T-helper 2 cell treated with Interferon-gamma antibody and Interleukin-4, amounts not matched to agents 100 ng/mL and 5 ng/mL, for 36 hours (primary cell): ENCODE measurements around the gene IGFBP5. TPM values are rescaled to one million over a fixed set of nuclear protein-coding genes. Genes with fewer than 3 reads are reported as not detected.

Source experiments
- intact Hi-C: fragments of 100-400 bp; cut with micrococcal nuclease; formaldehyde crosslinking; loops from one replicate; pipeline ENCODE4 v1.15.1; 2023
- total RNA-seq: library from RNA; stranded (reverse); gene quantifications from 2 replicates; pipeline ENCODE4 v1.2.3, GENCODE V29; 2022

IGFBP5 gene
- total RNA-seq, 1 donor from 2014 or later = not detected

GRCh38 chr2:216714376-216714775 is 19.0 kb upstream of the IGFBP5 start:
- intact Hi-C loops = no loop called here

- intact Hi-C loops = no loop called here
Measured at GRCh38 chr2:216713691-216714336, 18.5 kb upstream of the IGFBP5 start.

DNA sequence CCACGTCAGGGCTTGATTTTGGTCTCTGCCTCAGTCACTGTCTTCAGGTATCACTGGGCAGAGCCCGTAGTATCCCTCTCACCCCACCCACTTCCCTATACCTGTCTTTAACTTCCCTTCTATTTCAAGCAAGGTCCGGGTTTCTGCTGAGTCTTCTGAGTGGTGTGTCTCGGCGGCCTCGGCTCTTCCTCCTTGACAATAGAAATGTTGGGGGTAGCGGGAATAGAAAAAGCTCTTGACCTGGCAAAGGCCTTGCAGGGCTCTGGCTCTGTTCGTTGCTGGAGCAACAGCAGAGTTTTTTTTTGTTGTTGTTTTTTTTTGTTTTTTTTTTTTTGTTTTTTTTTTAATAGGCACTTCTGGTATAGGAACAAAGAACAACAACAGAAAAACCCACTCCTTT is 16.0 kb upstream of the IGFBP5 start:
- intact Hi-C loops = no loop called here

GRCh38 chr2:216710551-216711301 is 15.4 kb upstream of the IGFBP5 start:
- intact Hi-C loops = no loop called here

DNA sequence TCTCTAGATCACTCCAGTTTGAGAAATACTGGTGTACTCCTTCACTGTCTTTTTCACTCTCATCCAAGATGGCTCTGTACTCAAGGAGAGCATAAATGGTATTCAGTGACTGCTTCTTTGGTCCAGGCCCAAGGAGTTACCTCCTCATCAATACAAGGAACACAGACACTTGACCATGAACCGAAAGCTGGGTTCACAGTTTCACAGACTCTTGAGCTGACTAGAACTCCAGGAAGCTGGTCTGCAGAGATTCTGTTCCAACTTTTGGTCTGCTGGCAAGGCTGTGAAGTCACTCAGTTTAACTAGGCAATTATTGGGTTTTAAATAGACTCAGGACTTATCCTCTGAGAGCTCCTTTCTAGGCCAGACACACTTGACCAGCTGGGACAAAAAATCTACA is 7.4 kb upstream of the IGFBP5 start:
- intact Hi-C loops = no loop called here

GRCh38 chr2:216701544-216701943 is 6.2 kb upstream of the IGFBP5 start:
- intact Hi-C loops = no loop called here

GRCh38 chr2:216700781-216701180 is 5.4 kb upstream of the IGFBP5 start:
- intact Hi-C loops = no loop called here

DNA sequence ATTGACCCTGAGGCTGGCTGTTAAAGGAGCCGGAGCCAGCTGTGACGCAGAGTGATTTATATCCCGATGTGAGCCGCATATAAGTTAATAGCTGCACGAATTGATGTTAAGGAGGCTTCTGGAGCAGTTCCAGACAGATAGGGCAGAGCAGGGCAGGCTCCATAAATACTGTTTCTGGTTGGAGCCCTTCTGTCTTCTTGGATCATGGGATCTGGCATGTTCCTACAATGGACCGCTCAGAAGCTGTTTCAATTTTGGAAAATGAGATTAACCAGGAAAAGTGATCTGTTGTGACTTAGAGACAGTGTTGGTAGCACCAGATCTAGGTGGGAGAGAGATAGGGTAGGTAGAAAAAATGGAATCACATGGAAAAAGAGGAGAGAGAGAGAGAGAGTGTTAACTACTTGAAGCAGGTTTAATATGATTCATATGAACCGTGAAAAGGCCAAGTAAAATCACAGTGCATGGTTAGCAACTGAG is 4.8 kb upstream of the IGFBP5 start:
- intact Hi-C loops = no loop called here

- intact Hi-C loops = loop anchor here (2.0 to 5.0 kb wide), 4 partner anchors 443 to 1014 kb away; no protein-coding TSS in a partner anchor
Measured at GRCh38 chr2:216698895-216699294, 3.5 kb upstream of the IGFBP5 start.

DNA sequence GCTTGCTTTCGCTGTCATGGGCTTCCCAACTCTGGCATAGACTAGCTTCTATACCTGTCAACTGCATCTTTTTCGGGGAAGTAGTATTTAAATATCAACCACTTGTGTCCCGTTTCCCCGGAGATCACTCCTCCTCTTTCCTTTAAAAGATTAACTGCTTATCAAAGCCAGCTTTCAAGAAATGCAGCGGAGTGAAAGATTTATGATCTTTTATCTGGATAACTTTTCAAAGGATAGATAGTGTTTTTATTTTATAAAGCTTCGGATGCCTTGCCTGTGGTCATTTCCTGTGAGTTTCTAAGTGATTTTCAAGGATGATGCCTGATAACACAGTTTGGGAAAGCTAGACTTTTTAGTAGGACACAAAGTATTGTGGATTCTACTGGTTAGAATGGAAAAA is 2.9 kb upstream of the IGFBP5 start:
- intact Hi-C loops = loop anchor here (2.0 to 5.0 kb wide), 4 partner anchors 444 to 1015 kb away; no protein-coding TSS in a partner anchor

GRCh38 chr2:216696751-216697560 is 1.6 kb upstream of the IGFBP5 start:
- intact Hi-C loops = loop anchor here (5.0 kb wide), 2 partner anchors 445 to 815 kb away; no protein-coding TSS in a partner anchor

DNA sequence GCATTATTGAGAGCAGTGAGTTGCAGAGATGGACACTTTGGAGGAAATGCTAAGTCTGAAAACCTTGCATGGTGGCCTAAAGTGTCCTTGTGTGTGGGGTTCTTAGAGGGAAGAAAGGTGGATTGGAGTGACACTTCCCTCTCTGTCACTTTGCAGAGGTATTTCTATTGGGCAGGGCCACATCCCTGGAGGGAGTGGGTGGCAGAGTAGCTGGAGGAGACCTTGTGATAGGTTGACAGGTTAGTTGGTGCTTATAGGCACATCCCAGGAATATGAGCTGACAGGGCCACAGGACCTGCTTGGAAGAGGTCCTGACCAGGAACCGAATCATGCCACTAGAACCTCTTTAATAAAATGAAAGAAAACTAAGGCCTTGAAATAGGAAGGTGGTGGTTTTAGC is 972 bp upstream of the IGFBP5 start:
- intact Hi-C loops = loop anchor here (5.0 kb wide), 2 partner anchors 446 to 816 kb away; no protein-coding TSS in a partner anchor

DNA sequence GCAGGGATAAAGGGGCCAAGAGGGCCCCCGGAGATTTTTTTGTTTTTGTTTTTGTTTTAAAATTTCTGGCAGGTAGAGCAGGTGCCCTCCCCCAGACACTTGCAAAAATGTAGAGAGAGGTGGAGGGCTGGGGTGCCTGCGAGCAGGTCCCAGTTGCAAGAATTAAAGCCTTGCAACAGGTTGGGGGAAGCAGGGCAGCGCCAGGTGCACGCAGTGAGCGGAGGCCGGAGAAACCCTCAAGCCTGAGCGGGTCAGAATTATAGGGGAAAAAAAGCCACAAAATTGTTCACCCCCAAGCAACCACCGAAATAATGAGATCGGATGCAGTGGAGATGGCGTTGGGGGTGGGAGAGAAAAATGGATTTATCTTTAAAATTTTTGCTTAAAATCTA is 527 bp downstream of the IGFBP5 start:
- intact Hi-C loops = loop anchor here (5.0 kb wide), 2 partner anchors 447 to 817 kb away; no protein-coding TSS in a partner anchor

DNA sequence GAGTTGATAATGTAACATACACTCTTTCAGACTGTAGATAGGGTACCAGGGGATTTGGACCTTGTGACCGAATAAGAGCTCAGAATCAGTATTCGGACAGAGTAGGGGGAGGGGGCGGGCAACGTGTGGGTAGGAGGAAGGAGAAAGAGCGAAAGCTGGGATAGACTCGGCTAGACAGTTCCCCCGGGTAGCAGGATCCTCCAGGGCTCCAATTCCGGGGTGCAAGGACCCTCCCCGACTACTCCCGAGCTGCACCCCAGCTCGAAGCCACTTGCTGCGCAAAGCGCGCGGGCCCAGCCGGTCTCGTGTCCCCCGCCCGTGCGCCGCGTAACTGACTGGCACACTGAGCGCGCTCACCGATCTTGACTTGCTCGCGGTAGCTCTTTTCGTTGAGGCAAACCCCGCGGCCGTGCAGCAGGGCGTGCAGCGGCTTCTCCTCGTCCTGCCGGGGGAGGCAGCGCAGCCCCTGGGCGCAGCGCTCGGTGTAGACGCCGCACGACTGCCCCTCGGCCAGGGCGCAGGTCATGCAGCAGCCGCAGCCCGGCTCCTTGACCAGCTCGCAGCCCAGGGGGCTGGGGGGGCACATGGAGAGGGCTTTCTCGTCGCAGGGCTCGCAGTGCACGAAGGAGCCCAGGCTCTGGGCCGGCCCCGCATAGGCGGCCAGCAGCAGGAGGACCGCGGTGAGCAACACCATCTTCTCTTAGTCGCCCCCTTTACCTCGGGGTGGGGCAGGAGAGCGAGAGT is 1.1 kb downstream of the IGFBP5 start:
- intact Hi-C loops = no loop called here

- intact Hi-C loops = no loop called here
Measured at GRCh38 chr2:216693414-216694080, 1.8 kb downstream of the IGFBP5 start.

DNA sequence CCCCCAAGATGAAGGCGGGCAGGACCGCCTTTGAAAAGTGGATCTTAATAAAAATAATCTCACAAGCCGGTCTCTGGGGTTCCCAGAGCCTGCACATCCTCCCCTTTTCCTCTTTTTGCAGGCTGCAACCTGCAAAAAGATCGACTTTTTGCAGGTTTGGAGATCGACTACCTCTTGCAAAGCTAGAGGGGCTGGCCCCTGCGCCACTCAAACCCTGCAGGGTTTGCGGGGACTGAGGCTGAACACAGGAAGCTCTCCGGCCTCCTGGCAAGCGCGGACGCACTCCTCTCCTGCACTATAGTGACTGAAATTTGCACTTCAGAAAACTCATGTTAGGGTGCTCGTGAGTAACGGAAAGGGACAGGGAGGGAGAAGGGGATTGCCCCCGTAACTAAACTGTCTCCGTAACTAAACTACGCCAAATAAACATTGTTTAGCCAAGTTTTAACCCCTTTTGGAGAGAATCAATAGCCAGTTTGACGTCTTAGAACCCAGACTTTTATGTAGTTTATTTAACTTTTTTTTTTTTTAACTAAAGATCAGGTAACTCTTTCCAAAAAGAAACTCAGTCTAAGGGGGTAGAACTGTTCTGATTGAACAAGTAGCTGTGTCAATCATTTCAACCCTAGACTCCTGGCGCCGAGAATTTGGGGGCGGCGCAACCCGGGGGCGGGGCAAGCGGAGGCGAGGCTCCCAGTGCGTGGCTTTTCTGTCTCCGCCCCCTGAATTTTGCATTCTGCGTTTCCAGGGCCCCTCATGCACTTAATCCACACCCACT is 2.5 kb downstream of the IGFBP5 start:
- intact Hi-C loops = no loop called here

- intact Hi-C loops = no loop called here
Measured at GRCh38 chr2:216690853-216691741, 4.3 kb downstream of the IGFBP5 start.

DNA sequence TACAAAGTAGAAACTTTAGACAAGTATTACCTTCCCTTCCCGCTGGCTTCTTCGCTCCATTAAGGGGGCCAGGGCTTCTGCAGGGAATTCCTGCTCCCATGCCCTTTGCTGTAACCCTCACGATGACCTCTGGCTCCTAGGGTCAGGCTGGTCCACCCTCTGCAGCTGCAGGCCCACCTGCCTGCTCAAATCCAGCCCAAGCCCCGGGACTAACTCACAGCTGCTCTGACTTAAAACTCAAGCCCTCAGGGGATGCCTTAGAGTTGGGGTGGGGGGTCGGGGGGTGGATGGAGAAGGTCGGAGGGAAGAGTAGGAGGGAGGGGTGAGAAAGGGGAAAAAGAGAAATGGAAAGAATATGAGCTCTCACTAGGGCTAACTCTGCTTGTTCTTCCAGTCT is 4.9 kb downstream of the IGFBP5 start:
- intact Hi-C loops = no loop called here

- intact Hi-C loops = no loop called here
Measured at GRCh38 chr2:216689397-216689796, 6.0 kb downstream of the IGFBP5 start.
